ENCODE results near the gene C10orf95. TPM values are rescaled to one million over a fixed set of nuclear protein-coding genes. Genes with fewer than 3 reads are reported as not detected.

Gene C10orf95
- total and polyA plus RNA-seq, 2 of the 13 experiments (the other 11 are each of a cell fraction or from before 2014, with no cell fraction given): 0.05 to 0.07 TPM

GRCh38 chr10:102420714-102421506, 30.4 kb downstream of the C10orf95 start, which contains the start of gene FBXL15 (continued):
- TF ChIP-seq ZNF512B (CRISPR knock-in tag; IDR thresholded peaks at IDR 0.05; ENCODE audit: borderline replicate concordance) (no peak), POLR2AphosphoS2 (IDR thresholded peaks at IDR 0.05; ENCODE audit: low read depth, low read length) (peak; percentile 85), TMF1 (CRISPR knock-in tag; IDR thresholded peaks at IDR 0.05; ENCODE audit: low read depth) (peak; percentile 83; the same call in 1 of the 2 replicates), PCBP2 (optimal IDR thresholded peaks at IDR 0.05; ENCODE audit: low read depth, low read length, poor library complexity, severe bottlenecking) (no peak), ZNF629 (CRISPR knock-in tag; conservative IDR thresholded peaks at IDR 0.05) (no peak), PAWR (CRISPR knock-in tag; IDR thresholded peaks at IDR 0.05; ENCODE audit: borderline replicate concordance) (no peak), HNRNPLL (IDR thresholded peaks at IDR 0.05; ENCODE audit: low read depth, low read length, poor library complexity, severe bottlenecking) (peak; percentile 63), NR0B2 (CRISPR knock-in tag; IDR thresholded peaks at IDR 0.05) (no peak; the same call in 1 of the 2 replicates), YY1 (IDR thresholded peaks at IDR 0.05; ENCODE audit: insufficient read depth, insufficient replicate concordance, low read depth, low read length) (peak; percentile 83), TBP (CRISPR knock-in tag; IDR thresholded peaks at IDR 0.05) (no peak), ZNF124 (CRISPR knock-in tag; IDR thresholded peaks at IDR 0.05) (peak; percentile 92), ZNF878 (CRISPR knock-in tag; IDR thresholded peaks at IDR 0.05) (no peak; the same call in 1 of the 2 replicates), ISX (CRISPR knock-in tag; conservative IDR thresholded peaks at IDR 0.05) (no peak), SMC3 (IDR thresholded peaks at IDR 0.05; ENCODE audit: low read length) (no peak), ZNF335 (CRISPR knock-in tag; IDR thresholded peaks at IDR 0.05) (no peak), ZNF605 (CRISPR knock-in tag; IDR thresholded peaks at IDR 0.05) (no peak), CC2D1A (CRISPR knock-in tag; IDR thresholded peaks at IDR 0.05) (no peak), CEBPZ (IDR thresholded peaks at IDR 0.05; ENCODE audit: low read length) (no peak), ATF3 (CRISPR knock-in tag; IDR thresholded peaks at IDR 0.05) (no peak), ZNF101 (CRISPR knock-in tag; IDR thresholded peaks at IDR 0.05; ENCODE audit: borderline replicate concordance, low read depth) (no peak), ZNF674 (CRISPR knock-in tag; IDR thresholded peaks at IDR 0.05; ENCODE audit: low read depth) (no peak), NCOA5 (CRISPR knock-in tag; IDR thresholded peaks at IDR 0.05) (no peak), NFIB (CRISPR knock-in tag; IDR thresholded peaks at IDR 0.05; ENCODE audit: borderline replicate concordance) (no peak), ZNF337 (CRISPR knock-in tag; IDR thresholded peaks at IDR 0.05; ENCODE audit: borderline replicate concordance, low read depth) (peak; percentile 10; the same call in 1 of the 2 replicates)
